Effector memory CD4-positive, alpha-beta T cell (primary cell): ENCODE results near the gene PYGO1.

Experiments used
- DNase-seq, 3 donors: peaks; one replicate each; pipeline ENCODE4 v3.0.0-alpha.2; 2020
- H3K27ac ChIP-seq: 2 replicates; pipeline ENCODE4 v1.7.0; 2013; ENCODE audit warnings: mild to moderate bottlenecking, low read length, moderate library complexity; ENCODE audit not compliant: insufficient read depth, poor library complexity, severe bottlenecking
- H3K27me3 ChIP-seq: replicated peaks from 2 replicates; pipeline ENCODE4 v1.7.0; 2013; ENCODE audit warnings: mild to moderate bottlenecking, low read length; ENCODE audit not compliant: insufficient read depth, control insufficient read depth, poor library complexity, severe bottlenecking
- H3K36me3 ChIP-seq: 2 replicates; pipeline ENCODE4 v1.7.0; 2013; ENCODE audit warnings: mild to moderate bottlenecking, low read length, moderate library complexity; ENCODE audit not compliant: control insufficient read depth, insufficient read depth
- H3K4me1 ChIP-seq: 2 replicates; pipeline ENCODE4 v1.7.0; 2013; ENCODE audit warnings: low read length, mild to moderate bottlenecking; ENCODE audit not compliant: control insufficient read depth, insufficient read depth, poor library complexity, severe bottlenecking
- H3K4me3 ChIP-seq: 2 replicates; pipeline ENCODE4 v1.7.0; 2013; ENCODE audit warnings: low read length, low read depth, mild to moderate bottlenecking; ENCODE audit not compliant: insufficient read depth, poor library complexity, severe bottlenecking
- H3K9me3 ChIP-seq: 2 replicates; pipeline ENCODE4 v1.7.0; 2013; ENCODE audit warnings: mild to moderate bottlenecking, low read length, moderate library complexity; ENCODE audit not compliant: control insufficient read depth

PYGO1 gene

DNA sequence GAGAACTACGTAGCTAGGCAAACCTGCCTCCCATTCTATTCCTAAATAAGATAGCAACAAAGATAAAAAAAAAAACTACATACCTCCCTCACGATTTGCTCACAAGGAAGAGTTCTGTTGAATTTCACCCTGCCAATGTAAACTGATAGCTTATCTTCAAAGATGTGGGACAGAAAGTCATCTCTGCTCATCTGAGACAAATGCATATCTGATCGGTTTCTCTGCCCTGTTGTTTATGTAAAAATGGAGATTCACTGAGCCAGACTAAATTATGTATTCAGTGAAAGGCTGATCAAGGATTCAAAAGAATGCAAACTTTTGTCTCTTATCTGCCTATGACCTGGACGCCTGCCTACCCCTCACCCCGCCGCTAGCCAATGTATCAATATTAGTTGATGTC, 11.2 kb downstream of the PYGO1 start:
- no peak for DNase-seq
- no peak overlapping the region for H3K4me3 ChIP-seq
- no peaks in the 10 kb centered on the region for H3K9me3 ChIP-seq
- no peaks in the 10 kb centered on the region for H3K27me3 ChIP-seq
- H3K36me3 ChIP-seq, result no peaks in the 10 kb centered on the region
- H3K27ac ChIP-seq, result no peak overlapping the region
- no peaks in the 10 kb centered on the region for H3K4me1 ChIP-seq

DNA sequence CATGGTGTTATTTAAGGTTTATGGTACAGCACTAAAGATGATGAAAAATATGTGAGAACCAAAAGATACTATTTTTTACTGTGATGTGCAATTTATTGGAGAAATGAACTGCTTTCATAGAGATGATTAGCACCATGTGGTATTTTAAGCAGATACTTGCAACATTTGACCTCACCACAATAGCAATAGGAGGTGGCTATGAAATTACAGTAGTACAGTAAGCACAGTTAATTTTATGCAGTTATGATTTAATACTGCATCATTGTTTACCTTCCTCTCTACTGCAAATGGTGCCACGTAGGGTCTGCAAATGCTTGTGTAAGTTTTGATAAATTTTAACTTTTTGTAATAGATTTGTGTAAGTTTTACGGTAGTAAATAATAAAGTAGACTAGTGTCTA, 14.0 kb downstream of the PYGO1 start:
- no peaks in the 10 kb centered on the region for H3K27me3 ChIP-seq
- H3K4me3 ChIP-seq, result no peak overlapping the region
- no peak overlapping the region for H3K27ac ChIP-seq
- H3K36me3 ChIP-seq, result no peaks in the 10 kb centered on the region
- DNase-seq, result no peak
- no peaks in the 10 kb centered on the region for H3K9me3 ChIP-seq
- H3K4me1 ChIP-seq, result no peaks in the 10 kb centered on the region

DNA sequence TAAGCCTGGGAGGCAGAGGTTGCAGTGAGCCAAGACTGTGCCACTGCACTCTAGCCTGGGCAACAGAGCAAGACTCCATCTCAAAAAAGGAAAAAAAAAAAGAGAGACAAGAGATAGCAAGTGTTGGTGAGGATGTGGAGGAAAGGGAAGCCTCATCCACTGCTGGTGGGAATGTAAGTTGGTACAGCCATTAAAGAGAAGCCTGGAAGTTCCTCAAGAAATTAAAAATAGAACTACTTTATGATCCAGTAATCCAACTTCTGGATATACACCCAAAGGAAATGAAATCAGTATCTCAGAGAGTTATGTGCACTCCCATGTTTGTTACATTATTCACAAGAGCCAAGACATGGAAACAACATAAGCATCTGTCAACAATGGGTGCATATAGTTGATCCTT, 14.9 kb downstream of the PYGO1 start:
- DNase-seq, result no peak
- no peak overlapping the region for H3K27ac ChIP-seq
- H3K9me3 ChIP-seq, result no peaks in the 10 kb centered on the region
- H3K4me3 ChIP-seq, result no peak overlapping the region
- H3K36me3 ChIP-seq, result no peaks in the 10 kb centered on the region
- H3K4me1 ChIP-seq, result no peaks in the 10 kb centered on the region
- H3K27me3 ChIP-seq, result no peaks in the 10 kb centered on the region

DNA sequence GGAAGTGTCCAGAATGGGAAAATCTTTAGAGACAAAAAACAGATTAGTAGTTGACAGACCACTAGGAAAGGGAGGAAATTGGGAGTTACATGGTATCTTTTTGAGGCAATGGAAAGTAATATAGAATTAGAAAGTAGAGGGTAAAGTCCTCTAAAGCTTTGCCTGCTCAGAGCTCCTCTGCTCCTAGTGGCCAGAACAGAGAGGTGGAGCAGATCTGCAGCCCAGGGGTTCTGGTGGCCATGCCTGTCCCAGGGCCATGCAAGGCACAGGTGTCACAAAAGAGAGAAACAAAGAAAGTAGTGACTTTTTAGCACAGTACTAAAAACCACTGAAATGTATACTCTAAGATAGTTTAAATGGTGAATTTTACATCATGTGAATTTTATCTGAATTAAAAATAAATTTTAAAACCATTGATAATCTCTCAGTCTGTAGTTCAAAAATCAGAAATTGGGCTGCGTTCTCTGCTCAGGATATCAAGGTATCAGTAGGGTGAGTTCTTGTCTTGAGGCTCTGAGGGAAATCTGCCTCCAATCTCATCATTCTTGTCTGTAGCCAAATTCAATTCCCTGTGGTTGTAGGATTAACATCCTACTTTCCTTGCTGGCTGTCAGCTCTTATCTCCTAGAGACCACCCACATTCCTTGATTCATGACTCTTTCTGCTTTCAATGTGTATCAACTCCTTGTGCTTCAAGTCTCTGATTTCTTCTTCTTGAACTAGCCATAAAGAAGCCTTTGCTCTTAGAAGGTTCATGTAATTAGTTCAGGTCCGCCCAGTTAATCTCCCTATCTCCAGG, 23.6 kb downstream of the PYGO1 start:
- no peak overlapping the region for H3K4me3 ChIP-seq
- no peaks in the 10 kb centered on the region for H3K36me3 ChIP-seq

DNA sequence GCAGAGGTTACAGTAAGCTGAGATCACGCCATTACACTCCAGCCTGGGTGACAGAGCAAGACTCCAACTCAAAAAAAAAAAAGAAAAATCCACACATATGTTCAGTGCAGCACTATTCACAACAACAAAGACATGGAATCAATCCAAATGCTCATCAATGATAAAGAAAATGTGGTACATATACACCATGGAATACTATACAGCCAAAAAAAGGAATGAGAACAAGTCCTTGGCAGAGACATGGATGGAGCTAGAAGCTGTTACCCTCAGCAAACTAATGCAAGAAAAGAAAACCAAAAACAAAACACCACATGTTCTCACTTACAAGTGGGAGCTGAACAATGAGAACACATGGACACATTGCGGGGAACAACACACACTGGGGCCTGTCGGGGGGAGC, 25.5 kb downstream of the PYGO1 start:
- DNase-seq, result no peak
- no peaks in the 10 kb centered on the region for H3K9me3 ChIP-seq

More for the DNA sequence above, 23.6 kb downstream of the PYGO1 start:
- DNase-seq, result no peak
- Histone ChIP-seq H3K27ac (no peak overlapping the region), H3K4me1 (no peaks in the 10 kb centered on the region), H3K27me3 (no peaks in the 10 kb centered on the region), H3K9me3 (no peaks in the 10 kb centered on the region)

DNA sequence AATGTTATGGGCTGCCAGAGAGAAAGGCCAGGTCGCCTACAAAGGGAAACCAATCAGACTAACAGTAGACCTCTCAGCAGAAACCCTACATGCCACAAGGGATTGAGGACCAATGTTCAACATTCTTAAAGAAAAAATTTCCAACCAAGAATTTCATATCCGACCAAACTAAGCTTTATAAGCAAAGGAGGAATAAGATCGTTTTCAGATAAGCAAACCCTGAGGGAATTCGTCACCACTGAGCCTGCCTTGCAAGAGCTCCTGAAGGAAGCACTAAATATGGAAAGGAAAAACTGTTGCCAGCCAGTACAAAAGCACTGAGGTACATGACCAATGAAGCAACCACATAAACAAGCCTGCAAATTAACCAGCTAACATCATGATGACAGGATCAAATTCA, 33.1 kb downstream of the PYGO1 start:
- no peak overlapping the region for H3K4me3 ChIP-seq
- H3K27ac ChIP-seq, result no peak overlapping the region
- H3K9me3 ChIP-seq, result no peaks in the 10 kb centered on the region
- DNase-seq, result no peak
- H3K27me3 ChIP-seq, result no peaks in the 10 kb centered on the region
- no peaks in the 10 kb centered on the region for H3K36me3 ChIP-seq
- H3K4me1 ChIP-seq, result no peaks in the 10 kb centered on the region

More for the DNA sequence above, 25.5 kb downstream of the PYGO1 start:
- H3K36me3 ChIP-seq, result no peaks in the 10 kb centered on the region
- no peak overlapping the region for H3K27ac ChIP-seq
- no peaks in the 10 kb centered on the region for H3K4me1 ChIP-seq
- H3K4me3 ChIP-seq, result no peak overlapping the region
- no peaks in the 10 kb centered on the region for H3K27me3 ChIP-seq

DNA sequence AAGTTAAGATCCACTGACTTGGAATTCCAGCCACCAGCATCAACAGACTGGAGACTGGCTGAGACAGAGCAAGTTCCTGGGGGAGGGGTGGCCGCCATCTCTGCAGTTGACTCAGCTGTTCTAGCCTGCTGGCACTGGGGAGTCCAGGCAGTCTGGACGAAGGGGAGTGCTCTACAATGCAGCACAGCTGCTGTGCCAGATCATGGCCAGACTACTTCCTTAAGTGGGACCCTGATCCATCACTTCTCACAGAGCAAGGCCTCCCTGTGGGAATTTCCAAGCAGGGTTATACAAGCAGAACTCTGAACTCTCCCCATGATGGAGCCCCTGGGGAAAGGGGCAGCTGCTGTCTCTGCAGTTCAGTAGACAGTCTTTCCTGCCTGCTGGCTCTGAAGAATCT, 35.2 kb downstream of the PYGO1 start:
- Histone ChIP-seq H3K27me3 (no peaks in the 10 kb centered on the region), H3K4me3 (no peak overlapping the region), H3K4me1 (no peaks in the 10 kb centered on the region), H3K27ac (no peak overlapping the region), H3K36me3 (no peaks in the 10 kb centered on the region), H3K9me3 (no peaks in the 10 kb centered on the region)
- DNase-seq, result no peak

DNA sequence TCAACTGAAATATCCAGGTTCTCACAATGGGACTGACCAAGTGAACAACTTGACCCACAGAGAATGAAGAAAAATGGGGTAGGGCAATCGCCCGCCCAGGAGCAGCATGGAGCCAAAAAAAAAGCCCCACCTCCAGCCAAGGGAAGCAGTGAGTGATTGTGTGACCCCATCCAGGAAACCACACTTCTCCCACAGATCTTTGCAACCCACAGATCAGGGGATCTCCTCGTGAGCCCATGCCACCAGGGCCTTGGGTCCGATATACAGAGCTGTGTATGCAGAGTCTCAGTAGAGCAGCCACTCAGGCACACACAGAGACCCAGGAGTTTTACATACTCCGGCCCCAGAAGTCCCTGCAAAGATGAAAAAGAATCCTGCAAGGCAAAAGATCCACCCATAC, 35.7 kb downstream of the PYGO1 start:
- H3K27me3 ChIP-seq, result no peaks in the 10 kb centered on the region
- no peaks in the 10 kb centered on the region for H3K36me3 ChIP-seq
- no peaks in the 10 kb centered on the region for H3K4me1 ChIP-seq
- no peak for DNase-seq
- no peak overlapping the region for H3K4me3 ChIP-seq
- no peak overlapping the region for H3K27ac ChIP-seq
- no peaks in the 10 kb centered on the region for H3K9me3 ChIP-seq

DNA sequence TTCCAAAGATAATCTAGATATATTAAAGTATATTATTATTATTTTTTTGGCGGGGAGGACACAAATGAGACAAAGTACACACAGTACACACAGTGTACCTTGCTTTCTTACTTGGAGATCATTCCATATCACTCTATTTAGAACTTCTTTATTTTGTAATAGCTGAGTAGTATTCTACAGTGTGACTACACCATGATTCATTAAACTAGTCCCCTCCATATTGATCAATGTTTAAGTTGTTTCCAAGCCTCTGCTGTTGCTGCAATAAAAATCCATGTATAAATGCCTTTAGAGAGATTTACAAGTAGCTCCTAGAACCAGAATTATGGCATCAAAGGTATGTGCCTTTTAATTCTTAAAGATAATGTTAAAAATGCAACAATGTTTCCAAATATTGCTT, 38.8 kb downstream of the PYGO1 start:
- DNase-seq, result no peak
- no peak overlapping the region for H3K4me3 ChIP-seq
- H3K27ac ChIP-seq, result no peak overlapping the region
- H3K9me3 ChIP-seq, result no peaks in the 10 kb centered on the region
- H3K36me3 ChIP-seq, result no peaks in the 10 kb centered on the region
- no peaks in the 10 kb centered on the region for H3K4me1 ChIP-seq
- no peaks in the 10 kb centered on the region for H3K27me3 ChIP-seq

DNA sequence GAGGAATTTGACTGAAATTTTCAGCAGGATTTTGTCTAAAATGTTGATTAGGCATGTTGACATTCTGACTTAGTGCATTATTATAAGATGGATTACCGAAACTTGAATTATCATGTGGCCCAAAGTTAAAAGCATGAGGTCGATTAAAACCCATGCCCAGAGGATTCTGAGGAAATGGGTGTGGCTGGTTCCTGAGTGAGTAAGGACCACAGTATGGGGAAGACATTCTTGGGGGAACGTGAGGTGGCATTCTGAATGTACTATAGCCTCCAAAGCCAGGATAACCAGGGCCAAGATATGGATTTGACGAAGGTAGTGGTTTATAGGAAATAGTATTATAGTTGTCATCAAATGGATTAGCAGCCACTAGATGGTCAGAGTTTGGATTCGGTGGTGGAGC, 41.4 kb downstream of the PYGO1 start:
- Histone ChIP-seq H3K4me3 (no peak overlapping the region), H3K27me3 (no peaks in the 10 kb centered on the region), H3K27ac (no peak overlapping the region), H3K4me1 (no peaks in the 10 kb centered on the region), H3K9me3 (no peaks in the 10 kb centered on the region), H3K36me3 (no peaks in the 10 kb centered on the region)
- DNase-seq, result no peak
